ENCODE results near the gene PDIA4.

- TF ChIP-seq POLR2A (IDR thresholded peaks at IDR 0.05; ENCODE audit: low read length) (no peak), GATA1 (IDR thresholded peaks at IDR 0.05; ENCODE audit: low read depth, low read length) (no peak)
These were observed 30.8 kb downstream of the PDIA4 start for GRCh38 chr7:148997497-148997896.

All from erythroblast (primary cell).